AG04449 (cell line): ENCODE results near the gene MOB2.

Experiments
- CTCF ChIA-PET: fragments of 350-600 bp; formaldehyde crosslinking; extraction: SDS; loops from one replicate; lab custom pipeline; 2021; ENCODE audit warnings: antibody characterized with exemption; lab: Yijun Ruan, JAX
- POLR2A ChIA-PET: fragments of 400-600, 350-600 bp; formaldehyde crosslinking; extraction: SDS; loops from one replicate; lab custom pipeline; 2020; ENCODE audit warnings: antibody characterized with exemption, inconsistent platforms; lab: Yijun Ruan, JAX
- DNase-seq: peaks from one replicate; pipeline ENCODE4 v3.0.0-alpha.2; 2010; ENCODE audit warnings: low read depth, low spot score
- H3K4me3 ChIP-seq: 2 replicates; pipeline ENCODE4 v1.5.1; 2011; ENCODE audit warnings: low read depth, mild to moderate bottlenecking, control low read depth, low read length
- TF ChIP-seq, protein P1 (sequence below): IDR thresholded peaks from one replicate; pipeline ENCODE4 v1.5.1; 2011; ENCODE audit warnings: mild to moderate bottlenecking, moderate library complexity, low read length, control low read depth, inconsistent platforms; ENCODE audit not compliant: insufficient read depth; ENCODE audit errors: missing control alignments

MOB2 gene

DNA sequence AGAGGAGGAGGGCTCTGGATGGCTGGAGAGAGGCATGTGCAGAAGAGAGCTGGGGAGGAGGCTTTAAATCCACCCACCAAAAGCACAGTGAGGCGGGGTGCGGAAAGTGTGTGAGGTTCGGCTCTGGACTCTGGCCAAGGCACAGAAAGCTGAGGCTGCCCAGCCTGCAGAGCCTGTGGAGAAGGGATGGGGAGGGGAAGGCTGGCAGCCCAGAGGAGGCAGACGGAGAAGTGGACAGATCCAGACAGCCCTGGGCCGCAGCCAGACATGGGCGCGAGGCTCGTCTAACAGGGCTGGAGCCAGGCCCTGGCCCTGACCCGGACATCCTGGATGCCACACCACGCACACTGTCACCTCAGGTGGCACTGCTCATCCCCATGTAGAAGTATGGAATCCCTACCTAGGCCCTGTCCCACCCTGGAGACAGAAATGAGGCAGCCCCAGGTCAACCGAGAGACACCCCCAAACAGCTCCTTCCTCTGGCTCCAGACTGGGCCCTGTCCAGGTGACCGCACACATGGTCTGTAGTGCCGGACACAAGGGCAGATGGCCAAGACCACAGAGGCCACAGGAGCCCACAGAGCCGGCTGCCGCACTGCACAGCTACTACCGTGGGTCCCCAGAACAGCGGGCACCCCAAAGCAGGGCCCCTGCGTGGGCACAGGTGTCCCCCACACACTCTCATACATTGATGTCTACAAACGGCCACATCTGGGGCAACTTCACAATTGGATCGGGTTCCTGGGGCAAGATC lies 16.6 kb upstream of the MOB2 start:
- no peak overlapping the region for H3K4me3 ChIP-seq
- no peak for DNase-seq
- TF ChIP-seq, protein P1, sequence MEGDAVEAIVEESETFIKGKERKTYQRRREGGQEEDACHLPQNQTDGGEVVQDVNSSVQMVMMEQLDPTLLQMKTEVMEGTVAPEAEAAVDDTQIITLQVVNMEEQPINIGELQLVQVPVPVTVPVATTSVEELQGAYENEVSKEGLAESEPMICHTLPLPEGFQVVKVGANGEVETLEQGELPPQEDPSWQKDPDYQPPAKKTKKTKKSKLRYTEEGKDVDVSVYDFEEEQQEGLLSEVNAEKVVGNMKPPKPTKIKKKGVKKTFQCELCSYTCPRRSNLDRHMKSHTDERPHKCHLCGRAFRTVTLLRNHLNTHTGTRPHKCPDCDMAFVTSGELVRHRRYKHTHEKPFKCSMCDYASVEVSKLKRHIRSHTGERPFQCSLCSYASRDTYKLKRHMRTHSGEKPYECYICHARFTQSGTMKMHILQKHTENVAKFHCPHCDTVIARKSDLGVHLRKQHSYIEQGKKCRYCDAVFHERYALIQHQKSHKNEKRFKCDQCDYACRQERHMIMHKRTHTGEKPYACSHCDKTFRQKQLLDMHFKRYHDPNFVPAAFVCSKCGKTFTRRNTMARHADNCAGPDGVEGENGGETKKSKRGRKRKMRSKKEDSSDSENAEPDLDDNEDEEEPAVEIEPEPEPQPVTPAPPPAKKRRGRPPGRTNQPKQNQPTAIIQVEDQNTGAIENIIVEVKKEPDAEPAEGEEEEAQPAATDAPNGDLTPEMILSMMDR = no peak
- ChIA-PET CTCF (interaction anchor here (1.3 to 3.9 kb wide), 2 partner anchors 9 to 12 kb away, joined by 3 to 25 read pairs; no protein-coding TSS in a partner anchor), POLR2A (no interaction called here)

DNA sequence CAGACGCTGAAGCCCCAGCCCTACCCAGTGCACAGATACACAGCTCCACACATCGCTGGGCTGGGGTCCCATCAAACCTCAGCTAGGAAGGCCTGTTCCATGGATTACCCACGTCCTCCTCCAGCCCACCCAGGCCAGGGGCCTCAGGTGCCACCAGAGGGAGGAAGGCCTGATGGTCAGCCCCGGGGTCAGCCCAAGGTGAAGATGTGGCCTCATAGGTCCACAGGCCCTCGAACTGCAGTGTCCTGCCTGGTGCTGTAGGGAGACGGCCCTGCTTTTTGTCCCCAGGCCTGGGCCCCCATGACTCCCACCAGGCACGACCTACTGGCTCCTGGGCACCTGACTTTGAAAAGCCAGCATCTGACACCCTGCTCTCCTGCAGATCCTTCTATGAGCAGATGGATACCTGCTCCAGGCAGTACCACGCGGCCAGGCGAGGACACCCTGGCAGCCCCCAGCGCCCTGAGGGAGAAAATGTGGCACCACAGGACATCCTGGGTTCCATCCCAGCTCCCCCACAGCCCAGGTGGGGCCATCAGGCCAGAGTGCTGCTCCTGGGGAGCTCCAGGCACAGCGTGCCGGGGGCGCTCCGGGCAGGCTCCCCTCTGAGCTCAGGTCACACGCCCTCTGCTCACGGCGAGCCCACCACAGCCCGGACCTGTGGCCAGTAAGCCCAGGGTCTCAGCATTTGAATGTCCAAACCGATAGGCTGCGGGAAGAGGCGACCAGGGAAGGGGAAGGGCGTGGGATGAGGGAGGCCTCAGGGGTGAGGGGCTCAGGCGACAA lies 15.8 kb upstream of the MOB2 start:
- DNase-seq = no peak
- TF ChIP-seq, protein P1 = no peak
- POLR2A ChIA-PET = no interaction called here
- no peak overlapping the region for H3K4me3 ChIP-seq
- CTCF ChIA-PET = interaction anchor here (1.0 to 3.9 kb wide), 3 partner anchors 10 to 37 kb away, joined by 3 to 25 read pairs (median 3); no protein-coding TSS in a partner anchor

DNA sequence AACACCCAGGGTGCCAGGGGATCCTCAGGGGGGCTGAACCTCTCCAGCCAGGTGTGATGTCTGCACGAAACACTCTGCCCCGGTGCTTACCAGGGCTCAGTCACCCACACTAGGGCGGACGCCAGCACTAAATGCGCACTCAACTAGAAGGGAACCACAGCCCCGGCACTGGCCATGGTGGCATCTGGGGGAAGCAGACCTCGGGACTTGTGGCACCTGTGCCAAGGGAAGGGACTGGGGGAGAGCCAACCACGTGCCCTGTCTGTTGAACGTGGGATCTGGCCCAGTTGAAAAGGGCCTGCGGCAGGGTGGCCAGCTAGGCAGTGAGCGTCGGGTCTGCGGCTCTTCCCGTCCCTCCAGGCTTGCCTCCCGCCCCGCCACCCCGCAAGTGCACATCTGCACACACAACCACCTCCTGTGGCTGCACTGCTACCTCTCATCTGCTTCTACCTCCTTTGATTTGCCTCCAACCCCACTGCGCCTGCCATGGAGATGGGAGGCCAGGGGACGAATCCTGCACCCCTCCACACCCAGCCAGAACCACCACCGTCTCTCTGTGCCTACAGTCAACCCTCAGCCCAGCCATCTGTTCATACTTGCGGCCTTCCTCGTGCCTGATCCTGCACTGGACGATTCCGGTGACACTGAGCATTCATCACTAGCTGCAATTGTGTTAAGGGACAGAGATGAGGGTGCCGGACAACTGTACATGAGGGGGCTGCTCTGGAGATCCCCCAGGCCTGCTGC lies 15.0 kb upstream of the MOB2 start:
- TF ChIP-seq, protein P1 = no peak
- no peak overlapping the region for H3K4me3 ChIP-seq
- ChIA-PET POLR2A (no interaction called here), CTCF (interaction anchor here (0.6 to 3.9 kb wide), 3 partner anchors 13 to 137 kb away, joined by 3 to 25 read pairs (median 3); no protein-coding TSS in a partner anchor)
- DNase-seq = no peak

DNA sequence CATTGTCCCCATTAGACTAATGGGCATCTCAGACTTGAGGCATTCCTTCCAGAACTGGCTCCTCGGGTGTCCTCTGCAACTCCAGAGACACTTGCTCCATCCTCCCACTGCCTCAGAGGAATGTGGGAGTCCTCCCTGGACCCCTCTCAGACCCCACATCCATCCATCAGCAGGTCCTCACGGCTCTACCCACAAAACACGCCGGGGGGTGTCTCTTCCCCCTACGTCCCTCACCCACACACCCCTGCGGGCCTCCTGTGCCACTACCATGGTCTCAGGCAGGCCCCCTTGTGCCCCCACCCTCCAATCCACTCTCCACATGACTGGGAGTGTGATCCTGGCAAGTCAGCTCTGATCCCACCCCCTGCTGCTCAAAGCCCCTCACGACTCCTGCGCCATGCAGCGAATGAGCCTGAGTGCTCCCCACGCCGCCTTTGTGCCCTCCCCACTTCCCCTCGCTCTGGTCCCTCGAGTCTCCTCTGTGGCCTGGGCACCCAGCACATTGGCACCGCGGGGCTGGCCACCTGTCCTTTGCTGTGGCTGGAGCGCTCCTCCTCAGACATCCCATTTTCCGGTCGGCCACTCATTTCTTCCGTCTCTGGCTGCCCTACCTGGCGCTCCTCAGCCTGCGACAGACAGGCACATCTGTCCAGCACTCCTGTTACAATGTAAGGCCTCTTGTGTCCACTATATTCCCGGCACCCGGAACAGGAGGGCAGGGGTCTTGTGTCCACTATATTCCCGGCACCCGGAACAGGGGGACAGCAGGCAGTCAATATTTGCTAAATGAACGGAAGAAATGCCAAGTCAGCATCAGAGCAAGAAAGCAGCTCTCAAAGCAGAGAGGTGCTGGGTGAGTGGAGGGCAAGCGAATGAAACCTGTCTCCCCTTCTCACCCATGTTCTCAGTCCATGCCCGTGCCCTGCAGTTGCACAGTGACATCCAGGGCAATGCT lies 14.2 kb upstream of the MOB2 start:
- DNase-seq = no peak
- ChIA-PET POLR2A (no interaction called here), CTCF (interaction anchor here (0.6 to 3.9 kb wide), 3 partner anchors 14 to 138 kb away, joined by 3 to 25 read pairs (median 5); no protein-coding TSS in a partner anchor)
- TF ChIP-seq, protein P1 = no peak
- no peak overlapping the region for H3K4me3 ChIP-seq

DNA sequence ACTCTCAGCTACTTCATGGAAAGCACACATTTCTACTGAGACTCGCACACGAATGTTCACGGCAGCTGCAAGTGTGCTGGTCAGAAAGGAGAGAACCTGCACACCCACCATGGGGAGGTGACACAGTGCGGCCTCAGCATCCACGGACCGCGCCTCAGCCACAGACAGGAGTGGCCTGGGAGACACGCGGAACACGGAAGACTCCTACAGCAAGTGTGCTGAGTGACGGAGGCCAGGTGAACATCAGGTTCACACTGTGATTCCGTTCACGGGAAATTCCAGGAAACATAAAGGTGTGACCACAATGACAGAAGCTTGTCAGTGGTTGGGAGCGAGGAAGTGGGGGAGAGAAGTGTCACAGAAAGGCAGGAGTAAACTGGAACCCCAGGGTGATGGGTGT lies 13.3 kb upstream of the MOB2 start:
- ChIA-PET CTCF (interaction anchor here (1.6 kb wide), 1 partner anchor 15 kb away, joined by 5 read pairs; no protein-coding TSS in a partner anchor), POLR2A (no interaction called here)
- DNase-seq = no peak
- TF ChIP-seq, protein P1 = no peak
- H3K4me3 ChIP-seq = no peak overlapping the region
